Kidney (tissue), 14 donors: ENCODE measurements around the gene IL36G. TPM values are rescaled to one million over a fixed set of nuclear protein-coding genes. Genes with fewer than 3 reads are reported as not detected.

Experiments
- DNase-seq, 5 donors: peaks; one replicate each; pipeline ENCODE4 v3.0.0-alpha.2; 2013 to 2020
- FAIRE-seq: peaks from 2 replicates; lab custom pipeline; 2012; peaks lifted over from hg19 to GRCh38; lab: Jason Lieb, UNC
- H3K27ac ChIP-seq, 2 donors: one replicate each; pipeline ENCODE4 v1.7.0; 2013; ENCODE audit warnings: low read depth in 2 of 2, low read length in 2 of 2, inconsistent platforms in 1 of 2
- H3K27me3 ChIP-seq: one replicate; pipeline ENCODE4 v1.7.1; 2013; ENCODE audit warnings: low read length, inconsistent platforms; ENCODE audit not compliant: control insufficient read depth, insufficient read depth
- H3K36me3 ChIP-seq, 3 donors: one replicate each; pipeline versions ENCODE4 v1.7.0 to v1.7.1; 2013; ENCODE audit warnings: low read length in 3 of 3, control low read depth in 1 of 3, inconsistent platforms in 1 of 3; ENCODE audit not compliant: insufficient read depth in 3 of 3, control insufficient read depth in 2 of 3
- H3K4me1 ChIP-seq, 3 donors: one replicate each; pipeline versions ENCODE4 v1.7.0 to v1.7.1; 2013; ENCODE audit warnings: low read length in 3 of 3, inconsistent platforms in 1 of 3, low read depth in 1 of 3; ENCODE audit not compliant: control insufficient read depth in 2 of 3, insufficient read depth in 2 of 3
- H3K4me3 ChIP-seq, 3 donors: one replicate each; pipeline versions ENCODE4 v1.7.0 to v1.8.1; 2013; ENCODE audit warnings: low read length in 3 of 3, control low read depth in 1 of 3, inconsistent platforms in 1 of 3
- H3K9ac ChIP-seq, 3 donors: one replicate each; pipeline versions ENCODE4 v1.7.0 to v1.7.1; 2013; ENCODE audit warnings: low read length in 3 of 3, control low read depth in 1 of 3, inconsistent platforms in 1 of 3
- H3K9me3 ChIP-seq, 3 donors: one replicate each; pipeline versions ENCODE4 v1.7.0 to v1.7.1; 2013; ENCODE audit warnings: low read length in 3 of 3, control low read depth in 1 of 3, inconsistent platforms in 1 of 3; ENCODE audit not compliant: control insufficient read depth in 2 of 3, insufficient read depth in 1 of 3
- intact Hi-C: fragments of 100-400 bp; cut with DNase I; formaldehyde crosslinking; loops from one replicate; pipeline ENCODE4 v1.11.1; 2022
- polyA plus RNA-seq: library from polyadenylated mRNA; stranded (reverse); fragments of 350-450 nt; fragmentation: Illumina TruSeq; extraction: RNeasy Lipid Tissue Mini Kit (QIAGEN cat#74804); gene quantifications from one replicate; pipeline ENCODE4 v1.2.3, GENCODE V29; 2014; ENCODE audit warnings: low read depth, low replicate concordance; ENCODE audit not compliant: insufficient read depth
- total RNA-seq: library from RNA; stranded (reverse); fragmentation: NEBNext Ultra II Directional; extraction: Animal tissue kit (Norgen Biotek cat#: 25700); gene quantifications from one replicate; pipeline ENCODE4 v1.2.1, GENCODE V29; 2021
- TF ChIP-seq, protein P1 (sequence below): IDR thresholded peaks from 3 replicates; pipeline ENCODE4 v1.5.1; 2012; ENCODE audit warnings: mild to moderate bottlenecking, moderate library complexity, borderline replicate concordance; ENCODE audit not compliant: insufficient read depth; ENCODE audit errors: extremely low read depth
- donor health status: control.
- donor health status: control.
- donor health status: control.
- donor health status: control.
- donor health status: control.
- donor health status: DM: yes; HTN: yes; CAD: no.
- donor health status: Normal renal cell carcinoma (clear cell type).

Gene IL36G
- total and polyA plus RNA-seq, 2 donors from 2014 or later = 1.7 TPM; not detected in 1

DNA sequence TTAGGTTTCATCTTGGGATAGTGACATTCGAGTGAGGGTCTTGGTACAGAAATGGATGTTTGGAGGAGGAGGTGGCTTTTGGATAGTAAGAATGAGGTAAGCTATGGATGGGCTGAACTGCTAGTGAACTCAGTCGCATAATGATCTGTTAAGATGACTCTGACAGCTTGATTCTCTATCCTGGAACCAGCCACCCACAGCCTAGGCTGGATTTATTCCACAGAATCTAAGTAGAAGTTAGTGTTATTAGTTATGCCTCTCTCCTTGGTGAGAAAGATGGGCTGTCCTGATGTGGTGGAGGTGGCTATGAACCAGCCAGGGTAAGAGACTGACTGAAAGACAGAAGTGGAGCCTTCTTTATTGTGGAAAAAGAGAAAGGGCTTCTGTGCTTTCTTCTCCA is 49.9 kb downstream of the IL36G start:
- intact Hi-C loops = no loop called here
- DNase-seq = no peak
- H3K4me3 ChIP-seq = no peak overlapping the region
- TF ChIP-seq, protein P1, sequence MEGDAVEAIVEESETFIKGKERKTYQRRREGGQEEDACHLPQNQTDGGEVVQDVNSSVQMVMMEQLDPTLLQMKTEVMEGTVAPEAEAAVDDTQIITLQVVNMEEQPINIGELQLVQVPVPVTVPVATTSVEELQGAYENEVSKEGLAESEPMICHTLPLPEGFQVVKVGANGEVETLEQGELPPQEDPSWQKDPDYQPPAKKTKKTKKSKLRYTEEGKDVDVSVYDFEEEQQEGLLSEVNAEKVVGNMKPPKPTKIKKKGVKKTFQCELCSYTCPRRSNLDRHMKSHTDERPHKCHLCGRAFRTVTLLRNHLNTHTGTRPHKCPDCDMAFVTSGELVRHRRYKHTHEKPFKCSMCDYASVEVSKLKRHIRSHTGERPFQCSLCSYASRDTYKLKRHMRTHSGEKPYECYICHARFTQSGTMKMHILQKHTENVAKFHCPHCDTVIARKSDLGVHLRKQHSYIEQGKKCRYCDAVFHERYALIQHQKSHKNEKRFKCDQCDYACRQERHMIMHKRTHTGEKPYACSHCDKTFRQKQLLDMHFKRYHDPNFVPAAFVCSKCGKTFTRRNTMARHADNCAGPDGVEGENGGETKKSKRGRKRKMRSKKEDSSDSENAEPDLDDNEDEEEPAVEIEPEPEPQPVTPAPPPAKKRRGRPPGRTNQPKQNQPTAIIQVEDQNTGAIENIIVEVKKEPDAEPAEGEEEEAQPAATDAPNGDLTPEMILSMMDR = no peak
- H3K9me3 ChIP-seq = no peaks in the 10 kb centered on the region
- FAIRE-seq = no peak
- no peak overlapping the region for H3K9ac ChIP-seq
- no peaks in the 10 kb centered on the region for H3K27me3 ChIP-seq
- H3K36me3 ChIP-seq = no peaks in the 10 kb centered on the region
- no peaks in the 10 kb centered on the region for H3K4me1 ChIP-seq
- H3K27ac ChIP-seq = no peak overlapping the region

DNA sequence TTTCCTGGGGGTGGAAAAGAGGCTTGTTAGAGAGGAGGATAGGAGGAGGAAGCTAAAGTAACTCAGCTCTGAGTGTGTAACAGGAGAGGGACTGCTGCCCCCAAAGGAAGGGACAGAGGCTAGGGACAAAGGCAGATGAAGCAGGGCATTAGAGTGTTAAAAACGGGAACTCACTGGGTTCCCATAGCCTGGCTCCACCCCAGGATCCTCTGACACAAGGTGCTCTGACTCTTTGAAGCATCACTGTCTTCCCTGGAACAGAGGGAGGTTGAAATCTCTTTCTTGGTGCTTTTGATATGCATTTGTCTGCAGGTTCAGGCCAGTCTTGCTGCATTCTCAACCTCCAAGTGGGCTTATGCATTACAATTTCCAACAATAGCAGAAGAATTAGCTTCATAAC is 50.3 kb downstream of the IL36G start:
- no peaks in the 10 kb centered on the region for H3K4me1 ChIP-seq
- intact Hi-C loops = no loop called here
- H3K36me3 ChIP-seq = no peaks in the 10 kb centered on the region
- H3K9ac ChIP-seq = no peak overlapping the region
- no peak overlapping the region for H3K4me3 ChIP-seq
- no peak overlapping the region for H3K27ac ChIP-seq
- H3K9me3 ChIP-seq = no peaks in the 10 kb centered on the region
- TF ChIP-seq, protein P1 = no peak
- FAIRE-seq (no peak), DNase-seq (no peak)
- H3K27me3 ChIP-seq = no peaks in the 10 kb centered on the region

DNA sequence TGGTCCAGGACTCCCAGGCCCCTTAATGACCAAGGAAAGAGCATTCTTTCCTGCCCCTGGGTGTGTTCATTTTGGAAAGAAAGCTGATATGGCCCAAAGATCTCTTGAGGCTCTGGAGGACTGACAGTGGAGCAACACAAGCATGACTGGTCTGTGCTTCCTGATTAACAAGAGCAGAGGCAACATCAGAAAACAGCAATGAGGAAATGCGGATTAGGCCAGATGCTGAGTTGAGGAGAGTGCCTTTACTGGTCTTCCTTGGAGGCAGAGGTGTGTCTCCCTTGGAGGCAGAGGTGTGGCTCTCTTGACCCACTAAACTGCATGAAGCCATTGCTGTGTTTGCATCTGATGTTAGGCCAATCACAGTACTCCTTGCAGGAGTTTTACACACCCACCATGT is 54.9 kb downstream of the IL36G start:
- TF ChIP-seq, protein P1 = no peak
- intact Hi-C loops = no loop called here
- Histone ChIP-seq H3K4me3 (no peak overlapping the region), H3K9ac (no peak overlapping the region), H3K9me3 (no peaks in the 10 kb centered on the region), H3K27me3 (no peaks in the 10 kb centered on the region), H3K36me3 (no peaks in the 10 kb centered on the region), H3K4me1 (no peaks in the 10 kb centered on the region), H3K27ac (no peak overlapping the region)
- DNase-seq (no peak), FAIRE-seq (no peak)

DNA sequence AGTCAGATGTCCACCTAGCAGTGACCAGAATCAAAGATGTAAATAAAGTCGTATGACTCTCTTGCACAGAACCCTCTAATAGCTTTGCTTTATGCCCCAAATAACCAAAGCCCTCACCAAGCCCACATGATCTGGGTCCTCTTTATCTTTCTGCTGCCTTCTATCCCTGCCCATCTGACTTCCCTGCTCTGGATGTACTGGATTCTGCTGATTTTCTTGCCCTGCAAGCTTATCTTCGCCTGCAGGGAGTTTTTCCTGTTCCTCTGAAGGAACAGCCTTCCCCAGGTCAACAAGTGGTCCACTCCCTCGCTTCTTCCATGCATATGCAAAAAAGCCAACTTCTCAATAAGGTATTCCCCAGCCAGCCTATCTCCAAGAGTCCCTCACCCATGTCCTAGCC is 56.2 kb downstream of the IL36G start:
- intact Hi-C loops = no loop called here
- Histone ChIP-seq H3K4me1 (no peaks in the 10 kb centered on the region), H3K9me3 (no peaks in the 10 kb centered on the region), H3K27me3 (no peaks in the 10 kb centered on the region), H3K36me3 (no peaks in the 10 kb centered on the region), H3K27ac (no peak overlapping the region), H3K4me3 (no peak overlapping the region), H3K9ac (no peak overlapping the region)
- TF ChIP-seq, protein P1 = no peak
- DNase-seq (no peak), FAIRE-seq (no peak)
